Measurements from ENCODE around the gene PRKG1.

The PRKG1 gene

DNA sequence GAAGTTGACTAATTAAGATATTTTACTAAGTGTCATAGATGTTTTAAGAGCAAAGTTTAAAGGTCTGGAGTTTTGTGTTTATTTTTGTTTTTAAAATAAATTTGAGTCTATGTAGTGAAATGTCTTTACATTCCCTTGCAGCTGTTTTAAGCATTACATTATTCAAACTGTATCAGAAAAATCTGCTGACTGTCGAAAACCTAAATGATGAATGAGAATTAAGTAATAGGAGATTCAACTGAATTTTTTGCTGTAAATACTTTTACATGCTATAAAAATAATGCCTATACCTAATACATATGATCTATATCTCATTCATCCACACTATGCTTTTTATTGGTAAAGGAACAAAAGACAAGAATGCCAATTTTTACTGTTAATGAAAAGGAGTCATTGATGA, 397.9 kb downstream of the PRKG1 start:
- H2AFZ ChIP-seq (ENCODE audit: low read length): no peak overlapping the region
- no peaks in the 10 kb centered on the region for H3K79me1 ChIP-seq (ENCODE audit: low read depth, low read length)
- H3K4me2 ChIP-seq (ENCODE audit: insufficient read depth, low read length, poor library complexity, severe bottlenecking): no peak overlapping the region
- no peak overlapping the region for H3K4me3 ChIP-seq (ENCODE audit: low read length in 2 of 2)
- DNase-seq (ENCODE audit: low spot score): no peak
- H3K4ac ChIP-seq (ENCODE audit: low read length): no peak overlapping the region
- no peak overlapping the region for H2BK120ac ChIP-seq (ENCODE audit: low read depth, low read length)
- no peak overlapping the region for H2BK12ac ChIP-seq (ENCODE audit: low read length)
- H3K36me3 ChIP-seq (replicated peaks in 1 of 2; ENCODE audit: control insufficient read depth in 2 of 2, insufficient read depth in 2 of 2, low read length in 2 of 2): no peaks in the 10 kb centered on the region
- no peak overlapping the region for H4K8ac ChIP-seq (ENCODE audit: low read depth, low read length)
- no peak overlapping the region for H3K14ac ChIP-seq (ENCODE audit: low read length)
- no peak overlapping the region for H2BK5ac ChIP-seq (ENCODE audit: low read length)
- H3K27ac ChIP-seq (replicated peaks; ENCODE audit: low read length): no peak overlapping the region
- no peak overlapping the region for H3K23ac ChIP-seq (ENCODE audit: low read depth, low read length, poor library complexity)
- no peak overlapping the region for H2AK5ac ChIP-seq (ENCODE audit: low read depth, low read length)
- H3K9ac ChIP-seq (ENCODE audit: low read depth, low read length, poor library complexity): no peak overlapping the region
- no peaks in the 10 kb centered on the region for H3K9me3 ChIP-seq (replicated peaks in 1 of 2; ENCODE audit: control insufficient read depth in 2 of 2, insufficient read depth in 1 of 2, low read depth in 1 of 2, low read length in 2 of 2)
- no peak overlapping the region for H4K91ac ChIP-seq (ENCODE audit: low read depth, low read length, poor library complexity)
- no peaks in the 10 kb centered on the region for H3K27me3 ChIP-seq (ENCODE audit: control insufficient read depth in 3 of 3, insufficient read depth in 3 of 3, low read depth in 1 of 3, low read length in 3 of 3)
- no peaks in the 10 kb centered on the region for H3K4me1 ChIP-seq (ENCODE audit: control insufficient read depth in 2 of 2, insufficient read depth in 1 of 2, low read depth in 1 of 2, low read length in 2 of 2)
- no peak overlapping the region for H2BK15ac ChIP-seq (ENCODE audit: low read length)
- H3K18ac ChIP-seq (ENCODE audit: low read length): no peak overlapping the region
- no CpG with 5 or more reads among the region's 1 CpG for WGBS, 2 donors (ENCODE audit: extremely low coverage in 2 of 2, insufficient read length in 2 of 2, insufficient replicate concordance in 1 of 2)

DNA sequence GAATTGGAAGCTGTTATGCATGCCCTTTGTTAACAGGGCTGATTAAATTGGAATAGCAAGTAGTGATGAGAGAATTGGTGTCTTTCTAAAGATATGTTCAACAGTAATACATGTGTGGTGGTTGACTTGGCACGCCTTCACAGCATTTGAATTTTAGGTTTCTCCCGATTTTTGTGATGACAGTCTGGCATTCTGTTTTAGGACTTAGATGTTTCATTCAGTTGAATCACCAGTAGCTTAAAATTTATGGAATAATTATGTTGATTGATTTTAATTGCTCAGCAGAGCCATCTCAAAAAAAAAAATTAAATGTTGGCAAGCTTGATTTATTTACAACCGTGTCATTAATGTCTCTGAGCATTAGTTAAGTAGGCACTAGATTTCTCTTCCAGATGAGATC, 405.4 kb downstream of the PRKG1 start:
- Histone ChIP-seq H3K27me3 (ENCODE audit: control insufficient read depth in 3 of 3, insufficient read depth in 3 of 3, low read depth in 1 of 3, low read length in 3 of 3) (no peaks in the 10 kb centered on the region), H4K91ac (ENCODE audit: low read depth, low read length, poor library complexity) (no peak overlapping the region), H3K36me3 (replicated peaks in 1 of 2; ENCODE audit: control insufficient read depth in 2 of 2, insufficient read depth in 2 of 2, low read length in 2 of 2) (no peaks in the 10 kb centered on the region), H3K79me1 (ENCODE audit: low read depth, low read length) (no peaks in the 10 kb centered on the region), H2BK120ac (ENCODE audit: low read depth, low read length) (no peak overlapping the region), H3K4ac (ENCODE audit: low read length) (no peak overlapping the region), H3K4me3 (ENCODE audit: low read length in 2 of 2) (no peak overlapping the region), H3K14ac (ENCODE audit: low read length) (no peak overlapping the region), H3K9ac (ENCODE audit: low read depth, low read length, poor library complexity) (no peak overlapping the region), H3K4me2 (ENCODE audit: insufficient read depth, low read length, poor library complexity, severe bottlenecking) (no peak overlapping the region), H2BK5ac (ENCODE audit: low read length) (no peak overlapping the region), H3K27ac (replicated peaks; ENCODE audit: low read length) (no peak overlapping the region), H2AK5ac (ENCODE audit: low read depth, low read length) (no peak overlapping the region), H3K9me3 (replicated peaks in 1 of 2; ENCODE audit: control insufficient read depth in 2 of 2, insufficient read depth in 1 of 2, low read depth in 1 of 2, low read length in 2 of 2) (no peaks in the 10 kb centered on the region), H4K8ac (ENCODE audit: low read depth, low read length) (no peak overlapping the region), H3K23ac (ENCODE audit: low read depth, low read length, poor library complexity) (no peak overlapping the region), H3K4me1 (ENCODE audit: control insufficient read depth in 2 of 2, insufficient read depth in 1 of 2, low read depth in 1 of 2, low read length in 2 of 2) (no peaks in the 10 kb centered on the region), H3K18ac (ENCODE audit: low read length) (no peak overlapping the region), H2AFZ (ENCODE audit: low read length) (no peak overlapping the region), H2BK12ac (ENCODE audit: low read length) (no peak overlapping the region), H2BK15ac (ENCODE audit: low read length) (no peak overlapping the region)
- WGBS, 2 donors (ENCODE audit: extremely low coverage in 2 of 2, insufficient read length in 2 of 2, insufficient replicate concordance in 1 of 2): no CpG with 5 or more reads among the region's 3 CpGs
- DNase-seq (ENCODE audit: low spot score): no peak

DNA sequence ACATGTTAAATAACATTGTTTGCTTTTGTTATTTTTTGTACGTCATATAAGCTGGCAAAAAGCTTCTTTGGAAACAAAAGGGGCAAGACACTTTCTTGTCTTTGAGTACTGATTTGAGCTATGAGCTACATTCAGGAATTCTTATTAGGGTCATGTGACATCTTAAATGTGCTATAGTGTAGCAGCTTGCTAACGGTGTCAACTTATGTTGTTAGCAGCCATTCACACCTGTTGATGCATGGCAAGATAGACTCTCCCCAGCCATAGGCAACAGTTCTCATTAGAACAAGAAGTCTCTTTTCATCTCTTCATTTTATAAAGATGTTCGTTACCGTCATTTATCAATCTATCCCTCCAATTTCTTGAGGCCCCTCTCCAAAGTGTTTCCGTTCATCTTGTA, 411.4 kb downstream of the PRKG1 start:
- DNase-seq (ENCODE audit: low spot score): no peak
- Histone ChIP-seq H2BK12ac (ENCODE audit: low read length) (no peak overlapping the region), H3K14ac (ENCODE audit: low read length) (no peak overlapping the region), H3K18ac (ENCODE audit: low read length) (no peak overlapping the region), H3K23ac (ENCODE audit: low read depth, low read length, poor library complexity) (no peak overlapping the region), H3K4me1 (ENCODE audit: control insufficient read depth in 2 of 2, insufficient read depth in 1 of 2, low read depth in 1 of 2, low read length in 2 of 2) (no peaks in the 10 kb centered on the region), H2BK120ac (ENCODE audit: low read depth, low read length) (no peak overlapping the region), H3K9ac (ENCODE audit: low read depth, low read length, poor library complexity) (no peak overlapping the region), H3K36me3 (replicated peaks in 1 of 2; ENCODE audit: control insufficient read depth in 2 of 2, insufficient read depth in 2 of 2, low read length in 2 of 2) (no peaks in the 10 kb centered on the region), H4K91ac (ENCODE audit: low read depth, low read length, poor library complexity) (no peak overlapping the region), H2AFZ (ENCODE audit: low read length) (no peak overlapping the region), H2BK15ac (ENCODE audit: low read length) (no peak overlapping the region), H3K27ac (replicated peaks; ENCODE audit: low read length) (no peak overlapping the region), H4K8ac (ENCODE audit: low read depth, low read length) (no peak overlapping the region), H3K4me3 (ENCODE audit: low read length in 2 of 2) (no peak overlapping the region), H2AK5ac (ENCODE audit: low read depth, low read length) (no peak overlapping the region), H3K4ac (ENCODE audit: low read length) (no peak overlapping the region), H3K4me2 (ENCODE audit: insufficient read depth, low read length, poor library complexity, severe bottlenecking) (no peak overlapping the region), H2BK5ac (ENCODE audit: low read length) (no peak overlapping the region), H3K27me3 (ENCODE audit: control insufficient read depth in 3 of 3, insufficient read depth in 3 of 3, low read depth in 1 of 3, low read length in 3 of 3) (no peaks in the 10 kb centered on the region), H3K79me1 (ENCODE audit: low read depth, low read length) (no peaks in the 10 kb centered on the region), H3K9me3 (replicated peaks in 1 of 2; ENCODE audit: control insufficient read depth in 2 of 2, insufficient read depth in 1 of 2, low read depth in 1 of 2, low read length in 2 of 2) (no peaks in the 10 kb centered on the region)
- WGBS, 2 donors (ENCODE audit: extremely low coverage in 2 of 2, insufficient read length in 2 of 2, insufficient replicate concordance in 1 of 2): no CpG with 5 or more reads among the region's 5 CpGs

DNA sequence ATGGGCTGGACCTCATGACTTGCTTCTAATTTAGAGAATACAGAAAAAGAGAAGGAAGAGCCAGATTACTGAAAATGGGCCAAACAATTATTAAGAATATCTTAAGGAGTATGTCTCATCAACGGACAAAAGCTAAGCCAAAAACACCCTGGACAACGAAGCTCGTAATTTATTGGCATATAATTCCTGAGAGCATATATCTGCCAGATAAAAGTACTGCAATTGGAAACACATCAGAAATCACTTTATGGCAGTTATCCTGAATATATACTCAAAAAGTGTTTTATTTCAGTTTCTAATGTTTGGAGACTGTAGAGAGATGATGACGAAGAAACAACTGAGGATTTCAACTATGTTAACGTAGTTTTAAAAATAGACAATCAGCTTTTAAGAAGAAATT, 413.3 kb downstream of the PRKG1 start:
- H4K91ac ChIP-seq (ENCODE audit: low read depth, low read length, poor library complexity): no peak overlapping the region
- H3K9ac ChIP-seq (ENCODE audit: low read depth, low read length, poor library complexity): no peak overlapping the region
- H3K18ac ChIP-seq (ENCODE audit: low read length): no peak overlapping the region
- no peak overlapping the region for H4K8ac ChIP-seq (ENCODE audit: low read depth, low read length)
- no peaks in the 10 kb centered on the region for H3K27me3 ChIP-seq (ENCODE audit: control insufficient read depth in 3 of 3, insufficient read depth in 3 of 3, low read depth in 1 of 3, low read length in 3 of 3)
- no peak overlapping the region for H2BK5ac ChIP-seq (ENCODE audit: low read length)
- H3K9me3 ChIP-seq (replicated peaks in 1 of 2; ENCODE audit: control insufficient read depth in 2 of 2, insufficient read depth in 1 of 2, low read depth in 1 of 2, low read length in 2 of 2): no peaks in the 10 kb centered on the region
- H3K14ac ChIP-seq (ENCODE audit: low read length): peak overlapping the region; percentile 21
- no peaks in the 10 kb centered on the region for H3K36me3 ChIP-seq (replicated peaks in 1 of 2; ENCODE audit: control insufficient read depth in 2 of 2, insufficient read depth in 2 of 2, low read length in 2 of 2)
- no peak overlapping the region for H2BK12ac ChIP-seq (ENCODE audit: low read length)
- no peaks in the 10 kb centered on the region for H3K4me1 ChIP-seq (ENCODE audit: control insufficient read depth in 2 of 2, insufficient read depth in 1 of 2, low read depth in 1 of 2, low read length in 2 of 2)
- no peak overlapping the region for H3K4ac ChIP-seq (ENCODE audit: low read length)
- H3K4me2 ChIP-seq (ENCODE audit: insufficient read depth, low read length, poor library complexity, severe bottlenecking): no peak overlapping the region
- no peak overlapping the region for H2BK120ac ChIP-seq (ENCODE audit: low read depth, low read length)
- DNase-seq (ENCODE audit: low spot score): no peak
- H3K79me1 ChIP-seq (ENCODE audit: low read depth, low read length): no peaks in the 10 kb centered on the region
- H3K27ac ChIP-seq (replicated peaks; ENCODE audit: low read length): no peak overlapping the region
- no peak overlapping the region for H3K4me3 ChIP-seq (ENCODE audit: low read length in 2 of 2)
- H3K23ac ChIP-seq (ENCODE audit: low read depth, low read length, poor library complexity): no peak overlapping the region
- H2BK15ac ChIP-seq (ENCODE audit: low read length): no peak overlapping the region
- H2AFZ ChIP-seq (ENCODE audit: low read length): no peak overlapping the region
- no peak overlapping the region for H2AK5ac ChIP-seq (ENCODE audit: low read depth, low read length)
- WGBS, 2 donors (ENCODE audit: extremely low coverage in 2 of 2, insufficient read length in 2 of 2, insufficient replicate concordance in 1 of 2): no CpG with 5 or more reads among the region's 5 CpGs
